CD4-positive, alpha-beta T cell (primary cell): Measurements from ENCODE around the gene IGFBP2. TPM values are rescaled to one million over a fixed set of nuclear protein-coding genes. Genes with fewer than 3 reads are reported as not detected.

Source experiments
- ATAC-seq: fragments of 200-7000 bp; cut with Tn5 transposase; one replicate; pipeline ENCODE4 v1.10.0; 2022; ENCODE audit warnings: mild to moderate bottlenecking; ENCODE audit not compliant: poor library complexity
- CTCF ChIA-PET: fragments of 350-600 bp; sonication (Branson Sonifier 250); formaldehyde crosslinking; loops from one replicate; lab custom pipeline; 2021; ENCODE audit warnings: antibody characterized with exemption, inconsistent platforms; lab: Charles Lee
- POLR2A ChIA-PET: fragments of 350-600 bp; sonication (Branson Sonifier 250); formaldehyde crosslinking; loops from one replicate; lab custom pipeline; 2021; ENCODE audit warnings: antibody characterized with exemption, inconsistent platforms; lab: Charles Lee
- DNase-seq, 14 experiments: peaks; one replicate each; pipeline ENCODE4 v3.0.0-alpha.2; 2013 to 2020; ENCODE audit warnings: mixed read lengths in 2 of 14
- H3K27ac ChIP-seq, 2 donors: one replicate each; pipeline versions ENCODE4 v1.5.1 to v1.7.0; 2013; ENCODE audit warnings: low read length in 2 of 2, low read depth in 1 of 2, mild to moderate bottlenecking in 1 of 2
- H3K27me3 ChIP-seq, 2 experiments: 1 replicate in 1 of 2; 2 replicates in 1 of 2; pipeline versions ENCODE4 v1.6.1 to v1.7.0; 2013; ENCODE audit warnings: low read length in 2 of 2, control low read depth in 1 of 2, mild to moderate bottlenecking in 1 of 2, moderate library complexity in 1 of 2; ENCODE audit not compliant: insufficient read depth in 2 of 2, control insufficient read depth in 1 of 2
- H3K36me3 ChIP-seq: one replicate; pipeline ENCODE4 v1.6.1; 2013; ENCODE audit warnings: low read length, control low read depth; ENCODE audit not compliant: insufficient read depth
- H3K4me1 ChIP-seq: one replicate; pipeline ENCODE4 v1.6.1; 2013; ENCODE audit warnings: low read length, control low read depth; ENCODE audit not compliant: insufficient read depth
- H3K4me3 ChIP-seq: one replicate; pipeline ENCODE4 v1.5.1; 2013; ENCODE audit warnings: mild to moderate bottlenecking, low read length, moderate library complexity
- H3K9me3 ChIP-seq, 2 experiments: 1 replicate in 1 of 2; 2 replicates in 1 of 2; pipeline versions ENCODE4 v1.6.1 to v1.7.0; 2013; ENCODE audit warnings: low read length in 2 of 2, mild to moderate bottlenecking in 2 of 2, control low read depth in 1 of 2, moderate library complexity in 1 of 2; ENCODE audit not compliant: control insufficient read depth in 1 of 2, insufficient read depth in 1 of 2
- H3K27ac Mint-ChIP-seq: one replicate; pipeline ENCODE4 v1.8.0; 2020; ENCODE audit warnings: mixed read lengths
- H3K27me3 Mint-ChIP-seq: one replicate; pipeline ENCODE4 v1.8.0; 2021; ENCODE audit warnings: mixed read lengths
- H3K36me3 Mint-ChIP-seq: one replicate; pipeline ENCODE4 v1.8.0; 2021; ENCODE audit warnings: low read depth, mixed read lengths
- H3K4me1 Mint-ChIP-seq: one replicate; pipeline ENCODE4 v1.8.0; 2021; ENCODE audit warnings: low read depth, mixed read lengths
- H3K4me3 Mint-ChIP-seq: one replicate; pipeline ENCODE4 v1.8.0; 2020; ENCODE audit warnings: mild to moderate bottlenecking, mixed read lengths
- H3K9me3 Mint-ChIP-seq: one replicate; pipeline ENCODE4 v1.8.0; 2020; ENCODE audit warnings: mixed read lengths
- intact Hi-C, 2 experiments: fragments of 100-400 bp; cut with DNase I in 1 of 2; cut with micrococcal nuclease in 1 of 2; formaldehyde crosslinking; loops; one replicate each; pipeline versions ENCODE4 v1.15.1 to v1.9.0; 2023 to 2025; cut with DNase I, micrococcal nuclease
- total RNA-seq, 174 experiments: library from RNA in 2 of 174; stranded (reverse) in 2 of 174; gene quantifications; one replicate each; pipeline ENCODE4 v1.2.3 and lab custom pipeline; 2021 to 2026
- TF ChIP-seq, protein P1 (sequence below): fragments of 200-600 bp; IDR thresholded peaks from one replicate; pipeline ENCODE4 v1.8.0; 2022; ENCODE audit warnings: antibody characterized with exemption, mild to moderate bottlenecking

The IGFBP2 gene
- total RNA-seq, 2 experiments from 2014 or later, result not detected

DNA sequence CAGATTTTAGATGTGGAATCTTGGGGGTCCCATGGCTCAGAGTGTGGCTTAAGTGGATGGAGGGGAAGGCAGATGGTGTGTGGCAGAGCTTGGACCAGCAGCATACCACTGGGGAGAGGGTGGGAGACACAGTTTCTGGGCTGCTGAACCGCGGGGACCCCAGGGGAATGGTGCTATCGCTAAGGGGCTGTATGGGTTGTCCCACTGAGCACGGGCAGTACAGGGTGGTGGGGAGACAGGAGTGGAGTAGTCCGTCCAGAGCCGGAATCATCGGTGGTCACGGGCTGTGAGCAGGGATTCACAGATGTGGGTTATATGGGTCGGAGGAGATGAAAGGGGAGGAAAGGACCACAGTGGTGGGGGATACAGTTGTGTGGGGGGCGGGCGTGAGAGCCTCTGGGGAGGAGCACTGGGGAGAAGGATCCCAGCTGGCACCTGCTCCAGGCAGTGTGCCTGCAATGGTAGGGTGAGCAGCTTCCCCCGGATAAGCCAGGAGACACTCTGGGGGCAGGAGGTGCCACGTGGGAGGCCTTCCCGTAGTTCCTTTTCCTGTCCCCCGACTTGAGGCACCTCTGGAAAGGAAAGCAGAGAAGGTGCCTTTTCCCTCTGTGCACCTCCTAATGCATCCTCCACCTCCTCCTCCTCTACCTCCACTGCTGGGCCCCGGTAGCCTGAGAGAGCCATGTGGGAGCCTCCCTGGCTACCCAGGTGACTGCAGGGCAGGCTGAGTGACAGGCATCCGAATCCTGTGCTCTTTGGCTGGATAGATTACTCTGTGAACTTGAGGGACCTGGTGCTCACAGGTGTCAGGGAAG is 37.3 kb downstream of the IGFBP2 start:
- ChIA-PET CTCF (no interaction called here), POLR2A (no interaction called here)
- Histone ChIP-seq H3K4me1 (no peaks in the 10 kb centered on the region), H3K27me3 (peaks cover 0 to 5% of the 10 kb centered on the region in 2 experiments), H3K4me3 (no peak overlapping the region), H3K9me3 (peaks cover 0 to 4% of the 10 kb centered on the region in 2 experiments), H3K27ac (no peak overlapping the region), H3K36me3 (no peaks in the 10 kb centered on the region)
- intact Hi-C loops, result no loop called here
- Mint-ChIP-seq H3K4me3 (no peak overlapping the region), H3K36me3 (no peaks in the 10 kb centered on the region), H3K4me1 (no peaks in the 10 kb centered on the region), H3K27ac (no peak overlapping the region), H3K9me3 (no peaks in the 10 kb centered on the region), H3K27me3 (no peaks in the 10 kb centered on the region)
- TF ChIP-seq, protein P1, sequence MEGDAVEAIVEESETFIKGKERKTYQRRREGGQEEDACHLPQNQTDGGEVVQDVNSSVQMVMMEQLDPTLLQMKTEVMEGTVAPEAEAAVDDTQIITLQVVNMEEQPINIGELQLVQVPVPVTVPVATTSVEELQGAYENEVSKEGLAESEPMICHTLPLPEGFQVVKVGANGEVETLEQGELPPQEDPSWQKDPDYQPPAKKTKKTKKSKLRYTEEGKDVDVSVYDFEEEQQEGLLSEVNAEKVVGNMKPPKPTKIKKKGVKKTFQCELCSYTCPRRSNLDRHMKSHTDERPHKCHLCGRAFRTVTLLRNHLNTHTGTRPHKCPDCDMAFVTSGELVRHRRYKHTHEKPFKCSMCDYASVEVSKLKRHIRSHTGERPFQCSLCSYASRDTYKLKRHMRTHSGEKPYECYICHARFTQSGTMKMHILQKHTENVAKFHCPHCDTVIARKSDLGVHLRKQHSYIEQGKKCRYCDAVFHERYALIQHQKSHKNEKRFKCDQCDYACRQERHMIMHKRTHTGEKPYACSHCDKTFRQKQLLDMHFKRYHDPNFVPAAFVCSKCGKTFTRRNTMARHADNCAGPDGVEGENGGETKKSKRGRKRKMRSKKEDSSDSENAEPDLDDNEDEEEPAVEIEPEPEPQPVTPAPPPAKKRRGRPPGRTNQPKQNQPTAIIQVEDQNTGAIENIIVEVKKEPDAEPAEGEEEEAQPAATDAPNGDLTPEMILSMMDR, result no peak
- ATAC-seq (no peak), DNase-seq (no peak)

DNA sequence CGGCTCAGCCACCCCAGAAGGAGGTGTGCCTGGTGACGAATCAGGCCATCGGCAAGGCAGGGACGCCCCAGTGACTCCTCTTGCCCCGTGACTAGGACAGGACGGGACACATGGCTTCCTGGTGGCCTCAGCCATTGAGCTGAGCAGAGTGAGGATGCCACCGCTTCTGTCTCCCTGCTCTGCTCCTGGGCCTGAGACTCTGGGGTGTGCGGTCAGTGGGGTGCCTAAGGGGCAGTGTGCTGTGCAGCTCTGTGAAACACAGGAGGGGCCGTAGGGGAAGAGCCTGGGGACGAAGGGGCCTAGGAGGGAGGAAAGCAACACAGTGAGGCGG is 37.8 kb downstream of the IGFBP2 start:
- peaks cover 0 to 4% of the 10 kb centered on the region in 2 experiments for H3K9me3 ChIP-seq
- H3K4me1 ChIP-seq, result no peaks in the 10 kb centered on the region
- H3K36me3 ChIP-seq, result no peaks in the 10 kb centered on the region
- H3K27me3 ChIP-seq, result peaks cover 0 to 5% of the 10 kb centered on the region in 2 experiments
- Mint-ChIP-seq H3K9me3 (no peaks in the 10 kb centered on the region), H3K27ac (no peak overlapping the region), H3K27me3 (no peaks in the 10 kb centered on the region), H3K4me3 (no peak overlapping the region), H3K4me1 (no peaks in the 10 kb centered on the region), H3K36me3 (no peaks in the 10 kb centered on the region)
- ChIA-PET CTCF (no interaction called here), POLR2A (no interaction called here)
- ATAC-seq (no peak), DNase-seq (no peak)
- TF ChIP-seq, protein P1, result no peak
- no peak overlapping the region for H3K27ac ChIP-seq
- intact Hi-C loops, result no loop called here
- H3K4me3 ChIP-seq, result no peak overlapping the region

DNA sequence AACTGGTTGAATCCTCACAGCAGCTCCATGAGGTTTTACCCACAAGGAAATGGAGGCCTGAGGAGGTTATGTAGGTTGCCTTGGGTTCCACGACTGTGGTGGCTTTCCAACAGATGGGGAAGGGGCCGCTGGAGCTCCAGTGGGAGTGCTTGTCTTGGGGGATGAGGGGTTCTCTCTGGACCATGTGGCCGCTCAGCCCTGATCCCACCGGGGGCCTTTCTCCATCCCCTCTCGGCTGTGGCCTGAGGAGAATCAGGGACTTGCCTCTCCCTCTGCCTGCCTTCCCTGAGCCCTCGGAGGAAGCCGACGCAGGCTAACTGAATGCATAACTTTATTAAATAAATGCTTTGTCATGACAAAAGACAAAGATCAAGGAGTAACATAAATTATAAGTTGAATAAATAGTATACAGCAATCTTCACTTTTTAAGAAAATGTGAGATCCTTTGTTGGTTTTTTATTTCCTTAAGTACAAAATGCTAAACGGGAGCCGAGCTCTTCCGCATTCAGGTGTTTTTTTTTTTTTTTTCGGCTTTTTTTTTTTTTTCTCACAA is 38.6 kb downstream of the IGFBP2 start:
- ATAC-seq (no peak), DNase-seq (no peak)
- Histone ChIP-seq H3K9me3 (peaks cover 0 to 4% of the 10 kb centered on the region in 2 experiments), H3K27ac (no peak overlapping the region), H3K4me1 (no peaks in the 10 kb centered on the region), H3K4me3 (no peak overlapping the region), H3K36me3 (no peaks in the 10 kb centered on the region), H3K27me3 (peaks cover 0 to 5% of the 10 kb centered on the region in 2 experiments)
- ChIA-PET POLR2A (no interaction called here), CTCF (no interaction called here)
- no peaks in the 10 kb centered on the region for H3K27me3 Mint-ChIP-seq
- no peaks in the 10 kb centered on the region for H3K4me1 Mint-ChIP-seq
- H3K4me3 Mint-ChIP-seq, result no peak overlapping the region
- TF ChIP-seq, protein P1, result no peak
- no peak overlapping the region for H3K27ac Mint-ChIP-seq
- no peaks in the 10 kb centered on the region for H3K36me3 Mint-ChIP-seq
- no peaks in the 10 kb centered on the region for H3K9me3 Mint-ChIP-seq
- intact Hi-C loops, result no loop called here
